ENCODE results near the gene NME2.

The NME2 gene

DNA sequence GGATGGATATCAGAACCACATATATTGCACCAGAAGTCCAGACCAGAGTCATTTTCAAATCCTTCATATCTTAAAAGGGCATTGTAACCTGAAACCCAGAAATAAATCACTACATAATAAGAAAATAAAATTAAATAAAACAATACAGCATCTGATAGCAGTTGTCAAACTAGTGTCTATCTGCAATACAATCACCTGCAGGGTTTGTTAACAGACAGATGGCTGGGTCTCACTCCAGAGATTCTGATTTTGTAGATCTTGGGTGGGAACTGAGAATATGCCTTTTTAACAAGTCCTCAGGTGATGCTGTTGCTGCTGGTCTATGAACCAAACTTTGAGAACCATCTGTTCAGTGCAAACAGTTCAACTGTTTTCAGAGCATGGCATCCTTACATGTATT is 37.6 kb downstream of the NME2 start:
- ATAC-seq (no peak), DNase-seq (no peak)

DNA sequence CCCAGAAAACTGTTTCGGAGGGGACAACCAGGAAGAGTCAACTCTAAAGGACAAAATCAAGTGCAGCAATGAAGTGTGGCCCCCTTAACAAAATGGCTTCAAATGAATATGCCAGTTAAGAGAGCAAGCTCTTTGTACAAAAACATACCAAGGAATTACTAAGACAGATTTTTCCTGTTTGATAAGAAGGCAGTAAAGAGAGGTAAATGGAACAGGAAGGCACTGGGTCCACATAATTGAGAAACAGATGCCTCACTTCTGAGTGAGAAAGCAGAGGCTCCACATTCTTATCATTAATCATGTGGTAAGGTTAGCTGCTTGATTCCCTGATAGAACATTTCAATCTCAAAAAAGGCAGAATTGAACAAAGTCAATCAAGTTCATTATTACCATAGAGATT is 48.7 kb downstream of the NME2 start:
- no peak for ATAC-seq
- DNase-seq = no peak

- ATAC-seq = no peak
- DNase-seq = no peak
Measured at GRCh38 chr17:51217946-51218345, 51.7 kb downstream of the NME2 start.

DNA sequence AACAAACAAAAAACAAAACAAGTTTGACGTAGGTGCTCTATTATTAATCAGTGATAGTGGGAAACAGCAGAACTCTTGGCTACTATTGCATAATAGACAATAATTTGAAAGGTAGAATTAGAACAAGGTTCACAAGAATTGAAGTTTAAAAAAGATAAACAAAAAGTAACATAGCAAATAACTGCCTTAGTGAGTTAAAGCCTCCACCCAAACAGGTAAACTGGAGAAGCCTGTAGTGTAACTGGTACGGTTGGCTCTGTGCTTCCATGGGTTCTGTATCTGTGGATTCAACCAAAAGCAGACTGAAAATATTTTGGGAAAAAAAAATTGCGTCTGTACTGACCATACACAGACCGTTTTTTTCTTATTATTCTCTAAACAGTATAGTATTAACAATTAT is 55.1 kb downstream of the NME2 start:
- ATAC-seq = no peak
- DNase-seq = no peak
